Right lobe of liver (tissue), 4 donors: ENCODE results near the gene WDR45B.

Experiments
- CTCF ChIP-seq, 4 donors: fragments of 200-600 bp in 3 of 4; fragments of 450-650 bp in 1 of 4; IDR thresholded peaks; one replicate each; pipeline versions ENCODE4 v1.5.1 to v1.8.0; 2016 to 2022; ENCODE audit warnings: antibody characterized with exemption in 4 of 4, mild to moderate bottlenecking in 2 of 4
- POLR2A ChIP-seq: fragments of 450-650 bp; IDR thresholded peaks from one replicate; pipeline ENCODE4 v1.6.1; 2017; ENCODE audit warnings: antibody characterized with exemption, mild to moderate bottlenecking
- donor health status: DM: no; HTN: no; CAD: no.
- donor health status: DM: no; HTN: no; CAD: no.
- donor health status: DM: no; HTN: yes; CAD: no.

- TF ChIP-seq CTCF (IDR thresholded peaks at IDR 0.05) (no peak), POLR2A (no peak)
These were observed 17.6 kb upstream of the WDR45B start for GRCh38 chr17:82665891-82666290.
